GM19324 (cell line): ENCODE measurements around the gene PARD3B.
A peak's percentile ranks its signal among the peaks of the same experiment; 100 is the strongest.

Experiments
- ATAC-seq: cut with Tn5 transposase; IDR thresholded peaks from one replicate; pipeline ENCODE4 v1.9.1; 2021; ENCODE audit warnings: mild to moderate bottlenecking, moderate library complexity; ENCODE audit not compliant: unreplicated experiment, low FRiP score

Gene PARD3B

GRCh38 chr2:205086662-205087061 is 541.4 kb downstream of the PARD3B start:
- no peak for ATAC-seq

DNA sequence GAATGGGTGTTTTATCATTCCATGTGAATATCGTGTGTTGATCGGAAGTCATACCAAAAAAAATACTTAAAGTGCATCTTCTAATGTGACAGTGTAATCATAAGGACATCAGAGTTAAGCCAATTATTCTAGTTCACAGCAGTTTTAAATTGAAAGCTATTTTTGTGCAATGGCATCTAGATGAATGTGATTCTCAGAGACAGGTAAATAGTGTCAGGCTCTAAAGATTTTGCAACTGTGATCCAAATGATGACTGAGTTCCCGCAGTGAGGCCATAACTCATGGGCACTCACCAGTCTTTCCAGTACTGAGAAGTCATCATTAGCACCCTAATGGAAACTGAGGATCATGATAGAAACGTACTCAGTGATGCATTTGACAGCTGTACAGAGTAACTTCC is 542.6 kb downstream of the PARD3B start:
- ATAC-seq: no peak

DNA sequence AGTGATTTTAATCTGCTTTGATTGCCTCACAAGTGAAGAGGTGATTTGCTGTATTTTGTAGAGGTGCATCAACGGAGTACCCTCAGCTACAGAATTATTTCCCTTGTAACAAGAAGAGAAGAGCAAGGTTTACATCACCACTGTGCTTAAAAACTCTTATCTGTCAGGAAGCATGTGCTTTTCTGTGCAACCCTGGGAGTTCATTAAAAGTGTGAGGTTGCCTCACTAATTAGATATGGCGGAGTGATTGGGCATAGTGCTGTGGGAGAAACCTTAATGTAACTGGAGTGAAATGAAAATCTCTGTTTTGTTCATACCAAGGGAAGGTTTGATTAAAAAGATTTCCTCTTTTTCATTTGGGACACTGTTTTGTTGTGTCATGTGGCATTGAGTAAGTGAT is 544.7 kb downstream of the PARD3B start:
- no peak for ATAC-seq

DNA sequence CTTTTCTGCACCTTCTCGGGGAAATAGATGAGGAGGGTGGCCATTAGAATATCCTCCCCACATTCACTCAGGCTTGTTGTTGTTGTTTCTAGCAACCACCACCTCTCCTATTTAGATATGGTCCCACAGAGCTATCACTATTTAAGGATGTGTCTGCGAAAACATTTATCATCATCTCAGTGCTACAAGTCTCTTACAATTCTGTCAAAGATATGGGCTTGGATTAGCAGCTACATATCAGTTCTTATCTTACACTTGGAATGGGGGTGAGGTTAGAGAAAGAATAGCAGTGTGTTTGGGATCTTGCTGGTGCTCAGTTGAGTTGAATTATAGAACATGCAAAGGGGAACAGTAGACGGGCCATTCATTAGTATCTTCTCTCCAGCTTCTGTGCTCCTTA is 546.1 kb downstream of the PARD3B start:
- no peak for ATAC-seq

DNA sequence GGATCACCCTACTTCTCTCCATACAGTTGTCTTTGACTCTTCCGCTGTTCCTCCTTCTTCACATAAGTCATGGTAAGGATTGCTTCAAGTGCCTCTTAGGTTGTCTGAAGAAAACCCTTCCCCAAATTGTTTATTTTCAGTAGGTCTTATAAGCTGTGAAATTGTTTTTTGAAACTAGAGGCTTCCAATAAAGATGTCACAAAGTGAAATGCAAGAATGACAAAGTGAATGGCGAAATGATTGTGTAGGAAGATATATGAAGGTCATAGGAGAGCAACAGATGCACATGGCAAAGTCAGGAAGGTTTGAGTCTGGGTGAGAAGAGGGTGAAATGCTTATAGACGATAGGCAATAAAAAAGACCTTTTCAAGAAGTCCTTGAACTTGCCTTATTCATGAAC is 548.8 kb downstream of the PARD3B start:
- ATAC-seq: no peak

DNA sequence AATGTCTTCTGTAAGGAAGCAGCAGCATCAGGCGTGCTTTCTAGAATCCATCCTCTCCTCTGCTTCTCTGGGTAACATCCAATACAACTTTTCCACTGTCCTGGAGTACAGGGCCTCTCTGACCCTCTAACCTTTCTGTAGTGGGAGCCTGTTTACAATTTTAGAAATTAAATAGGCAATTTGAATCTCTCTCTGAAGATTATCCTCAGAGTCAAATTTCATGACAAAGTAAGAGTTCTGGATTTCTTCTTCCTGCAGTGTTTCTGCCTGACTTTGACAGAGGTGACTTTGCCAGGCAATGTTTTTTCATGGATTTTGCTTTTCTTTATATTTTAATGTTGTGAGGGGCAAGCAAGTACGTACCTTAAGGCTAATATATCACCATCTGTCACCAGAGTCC is 558.4 kb downstream of the PARD3B start:
- ATAC-seq: no peak

DNA sequence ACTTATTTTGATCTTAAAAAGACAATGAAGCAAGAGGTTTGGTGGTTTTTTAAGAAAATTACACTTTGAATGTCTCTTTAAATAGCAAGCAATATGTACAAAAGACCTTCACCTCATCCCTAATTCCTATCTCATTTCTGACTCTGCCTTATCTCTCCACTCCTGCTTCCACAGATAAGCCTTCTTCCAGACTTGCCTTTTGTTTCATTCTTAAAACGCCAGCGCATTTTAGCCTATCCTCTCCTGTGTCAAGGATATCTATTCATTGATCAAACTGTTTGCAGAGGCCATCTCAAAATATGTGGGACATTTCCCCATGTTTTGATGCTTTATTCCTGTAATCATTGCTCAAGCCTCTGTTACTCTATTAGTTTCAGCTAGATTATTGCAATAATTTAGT is 562.5 kb downstream of the PARD3B start:
- ATAC-seq: no peak

DNA sequence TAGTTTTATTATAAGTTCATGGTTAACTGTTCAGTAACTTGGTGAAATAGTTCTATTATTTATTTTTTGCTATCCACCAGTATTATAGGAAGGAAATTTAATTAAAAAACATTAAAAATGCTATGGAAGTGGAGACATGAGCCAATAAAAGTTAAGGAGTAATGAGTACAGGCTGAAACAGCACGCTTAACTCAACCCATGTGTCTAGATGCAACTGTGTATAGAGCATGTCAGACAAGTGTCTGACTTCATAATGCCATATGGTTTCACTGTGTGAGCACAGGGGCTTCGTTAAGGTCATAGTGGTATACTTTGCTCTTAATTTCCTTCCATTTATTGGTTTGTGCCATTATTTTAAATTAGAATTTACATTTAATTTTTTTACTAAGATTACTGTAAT is 570.2 kb downstream of the PARD3B start:
- ATAC-seq: no peak

DNA sequence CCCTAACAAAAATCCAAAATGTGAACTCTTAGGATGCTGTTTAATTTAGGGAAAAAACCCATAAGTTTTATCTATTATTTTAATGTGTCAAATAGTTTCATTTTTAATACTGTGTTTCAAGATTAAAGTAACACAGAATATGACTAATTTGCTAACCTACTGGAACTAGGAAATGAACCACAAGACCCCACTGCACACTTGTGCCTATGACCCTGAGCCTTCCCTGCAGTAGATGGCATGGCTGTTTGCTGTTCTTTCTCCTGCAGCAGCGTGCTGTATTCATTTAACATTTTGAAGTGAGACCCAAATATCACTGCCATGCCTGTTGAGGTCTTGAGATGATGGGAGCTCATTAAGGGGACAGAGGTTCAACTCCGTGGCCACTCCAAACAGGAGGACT is 571.9 kb downstream of the PARD3B start:
- no peak for ATAC-seq

GRCh38 chr2:205119136-205119535 is 573.9 kb downstream of the PARD3B start:
- ATAC-seq: no peak

- no peak for ATAC-seq
Observed at GRCh38 chr2:205128726-205129125, 583.5 kb downstream of the PARD3B start.

- ATAC-seq: no peak
Observed at GRCh38 chr2:205129531-205129930, 584.3 kb downstream of the PARD3B start.

DNA sequence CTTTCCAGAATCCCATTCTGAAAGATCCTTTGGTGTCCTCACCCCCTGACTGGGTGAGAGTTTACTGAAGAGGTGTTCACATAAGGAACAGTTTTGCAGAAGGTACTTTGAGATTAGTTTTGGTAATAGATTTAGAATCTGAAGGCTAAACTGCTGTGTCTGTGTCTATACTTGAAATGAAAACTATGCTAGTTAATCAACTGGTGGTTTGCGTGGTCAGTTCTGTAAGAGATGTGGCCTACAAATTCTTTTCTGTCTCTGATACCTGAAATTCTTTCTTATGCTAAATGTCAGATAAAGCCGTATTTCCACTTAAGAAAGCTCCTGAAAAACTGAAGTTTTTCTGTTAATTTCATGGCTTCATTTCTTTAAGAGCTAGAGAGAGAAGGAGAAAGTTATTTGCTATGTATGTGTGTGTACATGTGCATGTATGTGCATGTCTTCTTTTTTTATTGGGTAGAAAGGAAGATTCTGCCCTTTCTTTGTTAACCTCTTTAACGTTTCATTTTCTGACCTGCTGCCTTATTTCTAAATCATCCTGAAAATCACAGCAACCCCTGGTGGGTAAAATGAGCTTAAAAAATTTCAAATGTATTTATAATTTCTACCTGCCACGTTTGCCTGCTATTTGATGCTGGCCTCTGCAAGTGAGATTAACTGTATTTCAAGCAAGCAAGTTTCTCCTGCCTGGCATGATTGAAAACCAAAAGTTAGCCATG is 585.0 kb downstream of the PARD3B start:
- ATAC-seq: no peak

- ATAC-seq: no peak
Observed at GRCh38 chr2:205133544-205133943, 588.3 kb downstream of the PARD3B start.

DNA sequence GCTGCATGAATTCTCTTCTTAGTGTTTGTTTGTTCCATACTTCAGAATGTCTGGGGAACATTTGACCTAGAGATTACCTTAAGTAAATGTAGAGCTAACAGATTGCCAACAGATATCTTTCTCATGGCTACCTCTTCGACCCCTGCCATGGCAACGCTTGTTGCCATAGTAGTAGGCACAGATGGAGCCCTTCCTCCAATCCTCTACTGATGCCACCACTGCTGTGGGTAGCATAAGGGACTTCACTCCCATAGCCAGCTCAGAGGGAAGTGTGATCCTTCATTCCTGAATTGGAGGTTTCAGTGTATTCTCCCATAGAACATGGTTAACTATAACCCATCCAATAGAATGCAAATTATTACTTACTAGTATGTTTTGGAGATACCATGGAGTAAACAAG is 593.5 kb downstream of the PARD3B start:
- ATAC-seq: no peak

DNA sequence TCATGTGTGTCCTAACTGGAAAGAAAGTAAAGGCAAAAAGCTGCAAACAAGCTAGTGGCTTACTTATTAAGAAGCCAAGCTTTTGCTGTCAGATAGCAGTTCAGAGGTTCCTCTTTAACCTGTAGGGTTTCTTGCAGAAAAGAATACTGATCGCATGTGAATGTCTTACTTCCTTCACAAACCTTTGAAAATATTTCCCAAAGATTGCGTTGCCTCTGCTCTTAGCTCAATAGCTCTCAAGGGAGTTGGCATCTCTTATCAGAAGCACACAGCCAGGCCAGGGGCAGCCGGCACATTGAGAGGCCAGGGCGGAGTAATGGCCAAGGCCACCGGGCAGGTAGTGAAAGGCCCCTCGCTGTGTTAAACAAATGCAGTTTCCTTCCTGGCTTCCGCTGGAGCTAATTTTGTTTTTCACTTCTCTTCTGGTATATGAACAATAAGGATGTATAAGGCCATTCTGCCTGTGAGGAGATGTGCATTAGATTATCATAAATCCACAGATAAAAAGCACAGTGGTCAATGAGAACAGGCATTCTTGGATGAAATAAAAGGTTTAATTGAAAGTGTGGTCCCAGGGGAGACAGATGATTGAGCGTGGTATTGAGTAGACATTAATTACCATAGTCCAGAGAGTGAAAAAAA is 594.7 kb downstream of the PARD3B start:
- ATAC-seq: peak; percentile 85

- ATAC-seq: no peak
Observed at GRCh38 chr2:205141381-205141780, 596.1 kb downstream of the PARD3B start.

DNA sequence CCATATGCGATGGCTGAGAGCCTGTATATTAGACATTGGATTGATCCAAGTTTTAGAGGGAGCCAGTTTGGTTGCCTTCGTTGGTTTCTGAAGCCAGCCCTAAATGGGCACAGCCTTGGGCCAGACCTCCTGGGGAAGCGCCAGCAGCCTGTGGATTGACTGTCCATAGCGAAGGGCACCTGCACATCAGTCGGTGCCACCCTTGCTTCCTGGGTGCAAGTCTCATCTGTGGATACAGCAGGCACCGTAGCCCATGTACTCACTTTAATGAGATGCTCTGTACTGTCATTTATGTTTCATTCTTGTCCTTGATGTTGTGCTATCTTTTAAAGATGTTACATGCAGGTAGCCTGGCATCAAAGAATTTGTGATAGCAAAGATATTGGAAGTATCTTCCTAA is 600.6 kb downstream of the PARD3B start:
- ATAC-seq: no peak

DNA sequence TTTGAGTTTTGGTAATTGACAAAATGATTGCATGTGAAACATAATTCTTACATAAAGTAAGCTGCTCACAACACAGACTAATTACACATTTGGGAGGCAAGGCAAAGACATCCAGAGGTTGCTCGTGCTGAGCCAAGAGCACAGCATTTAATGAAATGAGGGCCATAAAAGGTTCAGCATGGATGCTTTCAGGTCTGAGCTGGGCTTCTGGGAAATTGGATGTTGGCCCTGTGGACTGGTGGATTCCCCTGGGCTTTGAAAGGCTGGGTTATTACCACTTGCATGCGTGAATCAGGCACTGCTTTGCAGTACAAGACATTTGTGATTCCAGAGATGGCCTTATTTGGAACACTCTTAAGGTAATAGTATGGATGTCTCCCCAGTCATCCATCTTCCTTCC is 603.5 kb downstream of the PARD3B start:
- no peak for ATAC-seq

DNA sequence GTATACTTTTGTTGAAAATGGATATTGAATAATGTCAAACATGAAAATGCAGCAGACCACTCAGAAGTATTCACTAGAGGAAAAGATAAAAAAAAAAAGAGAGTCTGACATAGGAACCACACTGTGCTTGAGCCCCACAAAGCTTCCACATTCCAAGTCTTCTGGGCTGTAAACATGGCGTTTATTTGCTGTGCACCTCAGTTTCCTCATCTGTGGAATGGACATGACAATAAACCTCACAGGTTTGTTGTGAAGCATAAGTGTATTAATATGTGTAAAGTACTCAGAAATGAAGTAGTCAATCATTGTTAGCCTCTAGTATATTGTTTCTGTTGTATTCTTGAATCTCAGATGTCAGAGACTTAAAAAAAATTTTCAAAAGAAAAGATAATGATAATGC is 611.2 kb downstream of the PARD3B start:
- ATAC-seq: no peak

DNA sequence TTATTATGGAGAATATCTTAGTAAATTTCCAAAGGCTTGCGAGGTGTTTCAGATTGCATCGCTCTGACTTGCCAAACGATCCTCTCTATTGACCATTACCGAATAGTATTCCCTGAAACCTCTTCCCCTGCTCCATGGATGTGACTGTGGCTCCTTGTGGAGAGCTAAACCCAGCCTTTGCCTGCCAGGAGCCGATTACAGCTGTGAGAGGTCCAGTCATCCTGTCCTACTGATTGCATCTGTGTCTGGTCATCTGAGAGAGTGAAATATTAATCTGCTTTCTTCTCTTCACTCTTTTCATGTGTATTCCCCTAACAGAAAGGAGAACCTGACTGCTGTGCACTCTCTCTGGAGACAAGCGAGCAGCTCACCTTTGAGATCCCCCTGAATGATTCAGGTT is 613.1 kb downstream of the PARD3B start:
- ATAC-seq: no peak

- ATAC-seq: no peak
Observed at GRCh38 chr2:205161156-205161839, 616.0 kb downstream of the PARD3B start.
